Measurements from ENCODE around the gene MRPL2.

The MRPL2 gene

DNA sequence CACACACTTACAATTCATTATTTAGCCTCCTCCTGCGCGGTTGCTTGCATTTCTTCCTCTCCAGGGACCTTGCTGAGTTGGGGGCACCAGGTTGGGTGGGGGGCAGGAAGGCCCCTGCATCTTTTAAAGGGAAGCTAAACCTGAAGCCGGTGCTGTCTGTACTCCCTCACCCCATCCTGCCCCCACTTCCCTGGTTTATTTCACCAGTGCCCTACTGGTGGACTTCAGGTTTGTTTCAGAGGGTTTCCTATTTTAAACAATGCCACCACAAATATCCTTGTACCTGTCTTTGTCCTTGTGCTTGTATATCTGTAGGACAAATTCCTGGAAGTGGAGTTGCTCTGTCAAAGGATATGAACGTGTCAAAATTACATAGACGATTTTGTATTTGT, 37.9 kb upstream of the MRPL2 start:
- Histone ChIP-seq H3K27me3 (ENCODE audit: control insufficient read depth, low read length) (no peaks in the 10 kb centered on the region), H3K4me3 (ENCODE audit: low read length) (peak overlapping the region; percentile 37), H3F3A (ENCODE audit: control insufficient read depth, insufficient read depth) (no peaks in the 10 kb centered on the region), H4K20me1 (ENCODE audit: control insufficient read depth, insufficient read depth, low read depth, low read length) (no peaks in the 10 kb centered on the region), H3K9me3 (ENCODE audit: control insufficient read depth, insufficient read depth, low read length) (no peaks in the 10 kb centered on the region), H3K4me2 (ENCODE audit: low read length) (peak overlapping the region; percentile 52), H3K4me1 (ENCODE audit: control insufficient read depth, low read length) (peaks cover 18% of the 10 kb centered on the region), H3K27ac (ENCODE audit: low read depth, low read length) (no peak overlapping the region), H3K36me3 (ENCODE audit: control insufficient read depth, low read length) (no peaks in the 10 kb centered on the region), H3K79me2 (ENCODE audit: control insufficient read depth, low read length) (no peaks in the 10 kb centered on the region), H3K9me2 (replicated peaks; ENCODE audit: control insufficient read depth, low read length) (no peaks in the 10 kb centered on the region)
- no peak for TF ChIP-seq EZH2phosphoT487 (IDR thresholded peaks at IDR 0.05; ENCODE audit: borderline replicate concordance, low read length)
- TF ChIP-seq, protein P1, sequence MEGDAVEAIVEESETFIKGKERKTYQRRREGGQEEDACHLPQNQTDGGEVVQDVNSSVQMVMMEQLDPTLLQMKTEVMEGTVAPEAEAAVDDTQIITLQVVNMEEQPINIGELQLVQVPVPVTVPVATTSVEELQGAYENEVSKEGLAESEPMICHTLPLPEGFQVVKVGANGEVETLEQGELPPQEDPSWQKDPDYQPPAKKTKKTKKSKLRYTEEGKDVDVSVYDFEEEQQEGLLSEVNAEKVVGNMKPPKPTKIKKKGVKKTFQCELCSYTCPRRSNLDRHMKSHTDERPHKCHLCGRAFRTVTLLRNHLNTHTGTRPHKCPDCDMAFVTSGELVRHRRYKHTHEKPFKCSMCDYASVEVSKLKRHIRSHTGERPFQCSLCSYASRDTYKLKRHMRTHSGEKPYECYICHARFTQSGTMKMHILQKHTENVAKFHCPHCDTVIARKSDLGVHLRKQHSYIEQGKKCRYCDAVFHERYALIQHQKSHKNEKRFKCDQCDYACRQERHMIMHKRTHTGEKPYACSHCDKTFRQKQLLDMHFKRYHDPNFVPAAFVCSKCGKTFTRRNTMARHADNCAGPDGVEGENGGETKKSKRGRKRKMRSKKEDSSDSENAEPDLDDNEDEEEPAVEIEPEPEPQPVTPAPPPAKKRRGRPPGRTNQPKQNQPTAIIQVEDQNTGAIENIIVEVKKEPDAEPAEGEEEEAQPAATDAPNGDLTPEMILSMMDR (IDR thresholded peaks at IDR 0.05; ENCODE audit: low read depth, low read length, poor library complexity, severe bottlenecking), result no peak

DNA sequence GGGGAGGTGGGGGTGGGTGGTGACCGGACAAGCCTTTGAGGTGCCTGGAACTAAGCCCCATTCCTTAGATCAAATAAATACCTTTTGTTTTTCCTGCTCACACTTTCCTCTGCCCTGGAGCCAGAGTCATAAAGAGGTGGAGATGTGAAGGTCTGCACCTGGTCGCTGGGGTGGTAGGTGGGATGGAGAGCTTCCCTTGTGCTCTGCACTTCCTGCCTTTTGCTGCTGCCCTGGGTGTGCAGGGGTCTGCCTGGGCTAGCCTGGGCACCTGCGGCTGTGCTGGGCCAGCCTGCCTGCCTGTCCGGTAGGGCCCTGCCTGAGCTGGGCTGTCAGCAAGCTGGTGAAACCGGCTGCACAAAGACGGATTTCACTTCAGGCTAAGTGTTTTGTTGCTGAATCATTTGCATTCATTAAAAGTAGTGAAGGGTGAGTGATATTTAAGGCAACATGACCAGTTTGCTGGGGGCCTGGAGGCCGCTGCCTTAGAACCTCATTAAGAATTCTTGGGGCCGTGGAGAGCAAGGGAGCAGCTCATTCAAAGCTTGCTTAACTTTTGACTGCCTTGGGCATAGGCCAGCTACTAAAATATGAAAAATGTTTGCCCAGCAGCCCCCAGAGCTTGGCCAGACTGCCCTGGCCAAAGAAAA, 37.3 kb upstream of the MRPL2 start:
- Histone ChIP-seq H3K79me2 (ENCODE audit: control insufficient read depth, low read length) (no peaks in the 10 kb centered on the region), H4K20me1 (ENCODE audit: control insufficient read depth, insufficient read depth, low read depth, low read length) (no peaks in the 10 kb centered on the region), H3K4me3 (ENCODE audit: low read length) (peak overlapping the region; percentile 37), H3K9me2 (replicated peaks; ENCODE audit: control insufficient read depth, low read length) (no peaks in the 10 kb centered on the region), H3K27ac (ENCODE audit: low read depth, low read length) (no peak overlapping the region), H3K36me3 (ENCODE audit: control insufficient read depth, low read length) (no peaks in the 10 kb centered on the region), H3K4me2 (ENCODE audit: low read length) (peak overlapping the region; percentile 52), H3K27me3 (ENCODE audit: control insufficient read depth, low read length) (no peaks in the 10 kb centered on the region), H3K9me3 (ENCODE audit: control insufficient read depth, insufficient read depth, low read length) (no peaks in the 10 kb centered on the region), H3K4me1 (ENCODE audit: control insufficient read depth, low read length) (peaks cover 18% of the 10 kb centered on the region), H3F3A (ENCODE audit: control insufficient read depth, insufficient read depth) (no peaks in the 10 kb centered on the region)
- TF ChIP-seq, protein P1 (IDR thresholded peaks at IDR 0.05; ENCODE audit: low read depth, low read length, poor library complexity, severe bottlenecking), result no peak
- no peak for TF ChIP-seq EZH2phosphoT487 (IDR thresholded peaks at IDR 0.05; ENCODE audit: borderline replicate concordance, low read length)

- H3F3A ChIP-seq (ENCODE audit: control insufficient read depth, insufficient read depth), result no peaks in the 10 kb centered on the region
- peaks cover 18% of the 10 kb centered on the region for H3K4me1 ChIP-seq (ENCODE audit: control insufficient read depth, low read length)
- no peaks in the 10 kb centered on the region for H4K20me1 ChIP-seq (ENCODE audit: control insufficient read depth, insufficient read depth, low read depth, low read length)
- H3K79me2 ChIP-seq (ENCODE audit: control insufficient read depth, low read length), result no peaks in the 10 kb centered on the region
- H3K27me3 ChIP-seq (ENCODE audit: control insufficient read depth, low read length), result no peaks in the 10 kb centered on the region
- H3K4me2 ChIP-seq (ENCODE audit: low read length), result peak overlapping the region; percentile 52; the same call in 1 of the 2 replicates
- H3K4me3 ChIP-seq (ENCODE audit: low read length), result no peak overlapping the region
- no peaks in the 10 kb centered on the region for H3K9me3 ChIP-seq (ENCODE audit: control insufficient read depth, insufficient read depth, low read length)
- H3K9me2 ChIP-seq (replicated peaks; ENCODE audit: control insufficient read depth, low read length), result no peaks in the 10 kb centered on the region
- no peak overlapping the region for H3K27ac ChIP-seq (ENCODE audit: low read depth, low read length)
- H3K36me3 ChIP-seq (ENCODE audit: control insufficient read depth, low read length), result no peaks in the 10 kb centered on the region
- TF ChIP-seq, protein P1 (IDR thresholded peaks at IDR 0.05; ENCODE audit: low read depth, low read length, poor library complexity, severe bottlenecking), result no peak
- no peak for TF ChIP-seq EZH2phosphoT487 (IDR thresholded peaks at IDR 0.05; ENCODE audit: borderline replicate concordance, low read length)
Observed at GRCh38 chr6:43095939-43096338, 36.7 kb upstream of the MRPL2 start.
